ENCODE results near the gene L3MBTL3.
A peak's percentile ranks its signal among the peaks of the same experiment; 100 is the strongest.
"Not testable (repeated sequence)": the region's sequence is repeated elsewhere in the genome, so short reads cannot be mapped to it uniquely, and the experiment has no call there.

L3MBTL3 gene

GRCh38 chr6:130076512-130076911, 58.1 kb downstream of the L3MBTL3 start:
- DNase-seq (ENCODE audit: low read depth in 2 of 2) = no peak

- no peak for DNase-seq (ENCODE audit: low read depth in 2 of 2)
Measured at GRCh38 chr6:130090796-130091195, 72.4 kb downstream of the L3MBTL3 start.

- DNase-seq (ENCODE audit: low read depth in 2 of 2) = no peak
Measured at GRCh38 chr6:130093546-130093945, 75.2 kb downstream of the L3MBTL3 start.

GRCh38 chr6:130098317-130098716, 79.9 kb downstream of the L3MBTL3 start:
- DNase-seq (ENCODE audit: low read depth in 2 of 2) = no peak

- DNase-seq (ENCODE audit: low read depth in 2 of 2) = no peak
Measured at GRCh38 chr6:130099119-130099518, 80.7 kb downstream of the L3MBTL3 start.

GRCh38 chr6:130105996-130106704, 87.8 kb downstream of the L3MBTL3 start:
- DNase-seq (ENCODE audit: low read depth in 2 of 2) = no peak

- no peak for DNase-seq (ENCODE audit: low read depth in 2 of 2)
Measured at GRCh38 chr6:130107710-130108109, 89.3 kb downstream of the L3MBTL3 start.

GRCh38 chr6:130111031-130111430, 92.7 kb downstream of the L3MBTL3 start:
- no peak for DNase-seq (ENCODE audit: low read depth in 2 of 2)

GRCh38 chr6:130113201-130113710, 94.9 kb downstream of the L3MBTL3 start:
- no peak for DNase-seq (ENCODE audit: low read depth in 2 of 2)

GRCh38 chr6:130115036-130115435, 96.7 kb downstream of the L3MBTL3 start:
- no peak for DNase-seq (ENCODE audit: low read depth in 2 of 2)

GRCh38 chr6:130116273-130116672, 97.9 kb downstream of the L3MBTL3 start:
- no peak for DNase-seq (ENCODE audit: low read depth in 2 of 2)

GRCh38 chr6:130117187-130117701, 98.9 kb downstream of the L3MBTL3 start:
- DNase-seq (ENCODE audit: low read depth in 2 of 2) = not testable (repeated sequence)

GRCh38 chr6:130118236-130118635, 99.9 kb downstream of the L3MBTL3 start:
- no peak for DNase-seq (ENCODE audit: low read depth in 2 of 2)

- no peak for DNase-seq (ENCODE audit: low read depth in 2 of 2)
Measured at GRCh38 chr6:130119211-130119610, 100.8 kb downstream of the L3MBTL3 start.

GRCh38 chr6:130120731-130121130, 102.3 kb downstream of the L3MBTL3 start:
- no peak for DNase-seq (ENCODE audit: low read depth in 2 of 2)

GRCh38 chr6:130122243-130122642, 103.9 kb downstream of the L3MBTL3 start:
- no peak for DNase-seq (ENCODE audit: low read depth in 2 of 2)

- DNase-seq (ENCODE audit: low read depth in 2 of 2) = no peak
Measured at GRCh38 chr6:130127195-130127594, 108.8 kb downstream of the L3MBTL3 start.

GRCh38 chr6:130128326-130128725, 109.9 kb downstream of the L3MBTL3 start:
- DNase-seq (ENCODE audit: low read depth in 2 of 2) = no peak

GRCh38 chr6:130129762-130130246, 111.4 kb downstream of the L3MBTL3 start:
- no peak for DNase-seq (ENCODE audit: low read depth in 2 of 2)

GRCh38 chr6:130132286-130132701, 113.9 kb downstream of the L3MBTL3 start:
- DNase-seq (ENCODE audit: low read depth in 2 of 2) = peak; percentile 23 to 36

GRCh38 chr6:130134582-130134981, 116.2 kb downstream of the L3MBTL3 start:
- no peak for DNase-seq (ENCODE audit: low read depth in 2 of 2)

GRCh38 chr6:130136798-130137197, 118.4 kb downstream of the L3MBTL3 start:
- DNase-seq (ENCODE audit: low read depth in 2 of 2) = no peak
